ENCODE measurements around the gene MT1HL1.
"Not testable (repeated sequence)": the region's sequence is repeated elsewhere in the genome, so short reads cannot be mapped to it uniquely, and the experiment has no call there.

The MT1HL1 gene

GRCh38 chr1:236980673-236981072, 23.6 kb downstream of the MT1HL1 start:
- DNase-seq (ENCODE audit: low read depth): no peak
- TF ChIP-seq, protein P1, sequence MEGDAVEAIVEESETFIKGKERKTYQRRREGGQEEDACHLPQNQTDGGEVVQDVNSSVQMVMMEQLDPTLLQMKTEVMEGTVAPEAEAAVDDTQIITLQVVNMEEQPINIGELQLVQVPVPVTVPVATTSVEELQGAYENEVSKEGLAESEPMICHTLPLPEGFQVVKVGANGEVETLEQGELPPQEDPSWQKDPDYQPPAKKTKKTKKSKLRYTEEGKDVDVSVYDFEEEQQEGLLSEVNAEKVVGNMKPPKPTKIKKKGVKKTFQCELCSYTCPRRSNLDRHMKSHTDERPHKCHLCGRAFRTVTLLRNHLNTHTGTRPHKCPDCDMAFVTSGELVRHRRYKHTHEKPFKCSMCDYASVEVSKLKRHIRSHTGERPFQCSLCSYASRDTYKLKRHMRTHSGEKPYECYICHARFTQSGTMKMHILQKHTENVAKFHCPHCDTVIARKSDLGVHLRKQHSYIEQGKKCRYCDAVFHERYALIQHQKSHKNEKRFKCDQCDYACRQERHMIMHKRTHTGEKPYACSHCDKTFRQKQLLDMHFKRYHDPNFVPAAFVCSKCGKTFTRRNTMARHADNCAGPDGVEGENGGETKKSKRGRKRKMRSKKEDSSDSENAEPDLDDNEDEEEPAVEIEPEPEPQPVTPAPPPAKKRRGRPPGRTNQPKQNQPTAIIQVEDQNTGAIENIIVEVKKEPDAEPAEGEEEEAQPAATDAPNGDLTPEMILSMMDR (IDR thresholded peaks at IDR 0.05; ENCODE audit: low read length, missing control alignments): no peak
- H3K4me3 ChIP-seq (replicated peaks; ENCODE audit: low read depth, low read length): no peak overlapping the region

DNA sequence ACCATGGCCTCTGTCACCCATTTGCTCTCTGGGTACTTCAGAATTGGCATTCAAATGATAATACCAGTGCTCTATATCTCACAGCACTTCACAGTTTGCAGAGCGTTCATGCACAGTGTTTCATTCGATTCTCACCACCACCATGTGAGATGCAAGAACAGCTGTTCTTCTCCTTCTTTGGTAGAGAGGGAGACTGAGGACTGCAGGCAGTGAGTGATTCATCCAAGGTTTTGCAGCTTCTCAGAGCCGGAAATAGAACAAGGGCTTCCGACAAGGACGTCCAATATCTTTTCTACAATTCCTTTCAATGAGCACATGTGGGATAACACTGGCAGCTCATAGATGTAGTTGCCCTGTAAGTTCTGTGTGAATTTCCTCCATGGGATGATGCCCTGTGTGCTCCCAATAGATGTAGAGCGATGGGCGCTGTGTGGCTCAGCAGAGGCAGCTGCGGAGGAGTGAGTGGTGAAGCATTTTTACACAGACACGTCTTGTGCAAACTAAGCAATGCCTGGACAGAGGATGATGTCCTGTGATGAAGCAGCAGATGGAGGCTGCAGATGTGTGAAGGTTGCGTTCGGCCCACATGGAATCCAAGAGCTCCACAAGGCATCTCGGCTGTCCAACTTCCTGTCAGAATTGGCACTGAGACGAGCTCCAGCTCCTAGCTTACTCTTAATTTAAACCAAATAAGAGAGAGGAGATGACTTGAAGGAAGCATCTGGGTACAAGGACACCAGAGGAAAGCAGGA, 24.9 kb downstream of the MT1HL1 start:
- no peak for DNase-seq (ENCODE audit: low read depth)
- H3K4me3 ChIP-seq (replicated peaks; ENCODE audit: low read depth, low read length): no peak overlapping the region
- TF ChIP-seq, protein P1 (IDR thresholded peaks at IDR 0.05; ENCODE audit: low read length, missing control alignments): no peak

DNA sequence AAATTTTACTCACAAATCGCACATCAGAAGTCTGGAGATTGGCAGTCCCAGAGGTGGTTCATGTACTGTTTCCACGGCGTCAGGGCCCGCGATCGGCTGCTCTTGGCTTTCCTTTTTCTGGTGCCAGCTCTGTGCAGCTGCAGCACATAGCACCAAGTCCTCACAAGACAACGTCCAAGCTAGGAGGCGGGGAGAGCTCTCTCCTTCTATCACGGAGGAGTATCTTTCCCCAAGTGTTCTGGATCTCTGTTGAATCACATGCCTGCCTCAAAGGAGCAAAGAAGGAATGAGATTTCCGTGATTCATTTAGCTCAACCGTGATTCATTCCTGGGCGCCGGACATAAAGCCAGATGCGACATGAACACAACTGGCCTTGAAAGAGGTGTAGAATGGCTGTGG, 25.5 kb downstream of the MT1HL1 start:
- DNase-seq (ENCODE audit: low read depth): no peak
- TF ChIP-seq, protein P1 (IDR thresholded peaks at IDR 0.05; ENCODE audit: low read length, missing control alignments): no peak
- H3K4me3 ChIP-seq (replicated peaks; ENCODE audit: low read depth, low read length): no peak overlapping the region

DNA sequence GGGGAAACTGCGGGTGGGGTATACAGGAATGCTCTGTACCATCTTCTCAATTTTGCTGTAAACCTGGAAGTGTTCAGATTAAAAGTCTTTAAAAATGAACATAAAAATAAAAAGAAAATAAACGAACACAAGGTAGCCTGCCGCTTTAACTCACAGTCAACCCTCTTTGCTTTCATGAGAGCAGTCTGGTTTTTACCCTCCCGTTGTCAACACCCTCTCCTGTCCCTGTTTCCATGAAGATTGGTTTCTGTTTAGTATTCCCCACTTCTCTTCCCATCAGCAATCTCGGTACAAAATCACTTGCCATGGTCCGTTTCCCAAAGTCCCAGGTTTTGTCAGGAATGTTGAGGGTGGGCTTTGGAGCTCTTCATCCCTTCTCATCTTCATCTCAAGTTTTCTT, 28.8 kb downstream of the MT1HL1 start:
- TF ChIP-seq, protein P1 (IDR thresholded peaks at IDR 0.05; ENCODE audit: low read length, missing control alignments): no peak
- H3K4me3 ChIP-seq (replicated peaks; ENCODE audit: low read depth, low read length): no peak overlapping the region
- no peak for DNase-seq (ENCODE audit: low read depth)

DNA sequence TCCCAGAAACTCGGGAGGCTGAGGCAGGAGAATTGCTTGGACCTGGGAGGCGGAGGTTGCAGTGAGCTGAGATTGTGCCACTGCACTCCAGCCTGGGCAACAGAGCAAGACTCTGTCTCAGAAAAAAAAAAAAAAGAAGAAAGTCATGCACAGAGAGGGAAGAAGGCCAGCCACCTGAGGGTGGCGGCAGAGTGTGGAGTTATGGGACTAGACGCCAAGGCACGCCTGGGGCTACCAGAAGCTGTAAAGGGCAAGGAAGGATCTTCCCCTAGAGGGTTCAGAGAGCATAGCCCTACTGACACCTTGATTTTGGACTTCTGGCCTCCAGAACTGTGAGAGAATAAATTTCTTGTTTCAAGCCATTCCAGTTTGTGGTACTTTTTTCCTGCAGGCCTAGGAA, 30.2 kb downstream of the MT1HL1 start:
- not testable (repeated sequence) for H3K4me3 ChIP-seq (replicated peaks; ENCODE audit: low read depth, low read length); DNase-seq (ENCODE audit: low read depth)

GRCh38 chr1:236966636-236967035, 37.6 kb downstream of the MT1HL1 start:
- no peak for DNase-seq (ENCODE audit: low read depth)
- TF ChIP-seq, protein P1 (IDR thresholded peaks at IDR 0.05; ENCODE audit: low read length, missing control alignments): no peak
- H3K4me3 ChIP-seq (replicated peaks; ENCODE audit: low read depth, low read length): no peak overlapping the region

DNA sequence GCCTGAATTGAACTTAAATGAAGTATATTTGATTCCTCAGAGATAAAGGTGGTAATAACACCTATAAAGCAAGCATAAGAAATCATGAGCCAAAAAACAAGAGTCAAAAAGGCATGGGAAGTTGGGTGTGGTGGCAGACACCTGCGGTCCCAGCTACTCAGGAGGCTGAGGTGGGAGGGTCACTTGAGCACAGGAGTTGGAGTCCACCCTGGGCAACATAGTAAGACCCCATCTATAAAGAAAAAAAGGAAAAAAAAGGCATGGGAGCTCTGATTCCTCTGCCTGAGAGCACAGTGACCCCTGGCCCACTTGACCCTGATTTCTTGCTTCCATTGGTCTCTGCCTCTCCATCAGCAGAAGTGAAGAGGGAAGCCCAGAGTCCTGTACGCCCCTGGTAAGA, 40.3 kb downstream of the MT1HL1 start:
- no peak overlapping the region for H3K4me3 ChIP-seq (replicated peaks; ENCODE audit: low read depth, low read length)
- TF ChIP-seq, protein P1 (IDR thresholded peaks at IDR 0.05; ENCODE audit: low read length, missing control alignments): no peak
- no peak for DNase-seq (ENCODE audit: low read depth)

Data from fibroblast of pulmonary artery (primary cell).